HCT116 (cell line): ENCODE measurements around the gene GALNT18. TPM values are rescaled to one million over a fixed set of nuclear protein-coding genes. Genes with fewer than 3 reads are reported as not detected.

ENCODE experiments used
- ATAC-seq: fragments of 200-7000 bp; cut with Tn5 transposase; 2 replicates; pipeline ENCODE4 v1.9.1; 2020; ENCODE audit warnings: mild to moderate bottlenecking, moderate library complexity
- BruUV-seq: library from RNA; stranded (reverse); fragments of 400-500 nt; replicated peaks from 2 replicates; lab custom pipeline; 2021; lab: Mats Ljungman, UMichigan
- CTCF ChIA-PET: fragments of 300-600 bp; sonication (Branson Sonifier 250); formaldehyde crosslinking; loops from one replicate; lab custom pipeline; 2021; ENCODE audit warnings: antibody characterized with exemption; lab: Charles Lee
- POLR2A ChIA-PET: fragments of 300-600, 350-600 bp; sonication (Branson Sonifier 250); formaldehyde crosslinking; loops from one replicate; lab custom pipeline; 2021; ENCODE audit warnings: antibody characterized with exemption; lab: Charles Lee
- RAD21 ChIA-PET, 2 experiments: fragments of 300-600 bp; sonication (Branson Sonifier 250); formaldehyde crosslinking; loops; one replicate each; lab custom pipeline; 2023; ENCODE audit warnings: low total read pairs in 2 of 2; ENCODE audit not compliant: uncharacterized antibody in 2 of 2, unreplicated experiment in 2 of 2, low non-redundant PET in 1 of 2; lab: Charles Lee
- DNase-seq: peaks from one replicate; pipeline ENCODE4 v3.0.0-alpha.2; 2010; ENCODE audit warnings: low read depth, low spot score
- H2AFZ ChIP-seq: fragments of 200-600 bp; shearing (Covaris generic), sonication (generic); 2 replicates; pipeline ENCODE4 v1.6.1; 2017; ENCODE audit warnings: low read depth, mixed run types, mixed read lengths, antibody characterized with exemption, low read length; ENCODE audit not compliant: poor library complexity, severe bottlenecking
- H3K27ac ChIP-seq: 2 replicates; pipeline ENCODE4 v1.5.1; 2012; ENCODE audit warnings: low read depth, low read length
- H3K27me3 ChIP-seq: fragments of 200-600 bp; sonication (generic); 2 replicates; pipeline ENCODE4 v1.6.1; 2016; ENCODE audit warnings: mixed run types, low read length, mixed read lengths; ENCODE audit not compliant: insufficient read depth
- H3K36me3 ChIP-seq, 2 experiments: fragments of 200-500 bp in 1 of 2; fragments of 200-600 bp in 1 of 2; sonication (Bioruptor generic) in 1 of 2; sonication (generic) in 1 of 2; 2 replicates each; pipeline versions ENCODE4 v1.5.1 to v1.6.1; 2014 to 2016; ENCODE audit warnings: low read length in 2 of 2, inconsistent platforms in 1 of 2, mixed read lengths in 1 of 2, mixed run types in 1 of 2; ENCODE audit not compliant: insufficient read depth in 2 of 2, control insufficient read depth in 1 of 2
- H3K4me1 ChIP-seq, 2 experiments: fragments of 200-600 bp in 1 of 2; sonication (generic) in 1 of 2; 2 replicates each; pipeline versions ENCODE4 v1.5.1 to v1.6.1; 2012 to 2017; ENCODE audit warnings: low read length in 2 of 2, inconsistent platforms in 1 of 2, mild to moderate bottlenecking in 1 of 2, mixed read lengths in 1 of 2, mixed run types in 1 of 2, moderate library complexity in 1 of 2; ENCODE audit not compliant: insufficient read depth in 2 of 2, control insufficient read depth in 1 of 2
- H3K4me2 ChIP-seq: fragments of 200-600 bp; sonication (generic); 2 replicates; pipeline ENCODE4 v1.6.1; 2017; ENCODE audit warnings: mixed run types, low read length, mixed read lengths
- H3K4me3 ChIP-seq, 2 experiments: fragments of 200-600 bp in 1 of 2; sonication (generic) in 1 of 2; replicated peaks in 1 of 2; 2 replicates each; pipeline ENCODE4 v1.5.1; 2011 to 2016; ENCODE audit warnings: low read length in 2 of 2, control low read depth in 1 of 2, low read depth in 1 of 2, mild to moderate bottlenecking in 1 of 2, mixed read lengths in 1 of 2, mixed run types in 1 of 2
- H3K79me2 ChIP-seq: fragments of 200-600 bp; sonication (generic); 2 replicates; pipeline ENCODE4 v1.6.1; 2017; ENCODE audit warnings: mild to moderate bottlenecking, mixed run types, low read length, moderate library complexity, mixed read lengths; ENCODE audit not compliant: insufficient read depth
- H3K9ac ChIP-seq: fragments of 200-600 bp; sonication (generic); 2 replicates; pipeline ENCODE4 v1.6.1; 2016; ENCODE audit warnings: low read length, mixed read lengths
- H3K9me2 ChIP-seq: fragments of 200-600 bp; sonication (generic), shearing (Covaris generic); 2 replicates; pipeline ENCODE4 v1.6.1; 2017; ENCODE audit warnings: mixed run types, mild to moderate bottlenecking, moderate library complexity; ENCODE audit not compliant: insufficient read depth
- H3K9me3 ChIP-seq, 2 experiments: fragments of 200-500 bp in 1 of 2; fragments of 200-600 bp in 1 of 2; sonication (Bioruptor generic) in 1 of 2; sonication (generic) in 1 of 2; 2 replicates each; pipeline ENCODE4 v1.6.1; 2014 to 2017; ENCODE audit warnings: low read length in 2 of 2, mixed read lengths in 2 of 2, inconsistent platforms in 1 of 2, low read depth in 1 of 2, mild to moderate bottlenecking in 1 of 2, mixed run types in 1 of 2, moderate library complexity in 1 of 2; ENCODE audit not compliant: control insufficient read depth in 1 of 2, insufficient read depth in 1 of 2
- H4K20me1 ChIP-seq: fragments of 200-600 bp; sonication (generic), shearing (Covaris generic); 2 replicates; pipeline ENCODE4 v1.6.1; 2017; ENCODE audit warnings: mixed run types, mild to moderate bottlenecking, moderate library complexity; ENCODE audit not compliant: insufficient read depth
- ATF3 ChIP-seq: IDR thresholded peaks from 2 replicates; pipeline ENCODE4 v1.6.1; 2012
- CBX3 ChIP-seq: IDR thresholded peaks from 2 replicates; pipeline ENCODE4 v1.6.1; 2012; ENCODE audit warnings: low read depth
- ELF1 ChIP-seq: IDR thresholded peaks from 2 replicates; pipeline ENCODE4 v1.6.1; 2012; ENCODE audit warnings: low read depth, borderline replicate concordance
- EZH2phosphoT487 ChIP-seq: fragments of 200-600 bp; IDR thresholded peaks from 2 replicates; pipeline ENCODE4 v1.6.1; 2018; ENCODE audit warnings: antibody characterized with exemption, borderline replicate concordance
- FOSL1 ChIP-seq: IDR thresholded peaks from 2 replicates; pipeline ENCODE4 v1.6.1; 2012; ENCODE audit warnings: low read depth
- JUND ChIP-seq: IDR thresholded peaks from 2 replicates; pipeline ENCODE4 v1.6.1; 2012
- POLR2A ChIP-seq: IDR thresholded peaks from 2 replicates; pipeline ENCODE4 v1.7.0; 2011; ENCODE audit warnings: borderline replicate concordance; ENCODE audit not compliant: insufficient read depth, insufficient read length; ENCODE audit errors: extremely low read depth
- POLR2AphosphoS5 ChIP-seq: IDR thresholded peaks from 2 replicates; pipeline ENCODE4 v1.6.1; 2011; ENCODE audit warnings: mild to moderate bottlenecking, low read depth, low read length, moderate library complexity
- RAD21 ChIP-seq: IDR thresholded peaks from 2 replicates; pipeline ENCODE4 v1.6.1; 2012; ENCODE audit warnings: low read depth, mild to moderate bottlenecking
- SIN3A ChIP-seq: IDR thresholded peaks from 2 replicates; pipeline ENCODE4 v1.6.1; 2012; ENCODE audit warnings: low read depth
- TCF7L2 ChIP-seq: IDR thresholded peaks from 2 replicates; pipeline ENCODE4 v1.7.0; 2011; ENCODE audit warnings: borderline replicate concordance, inconsistent platforms; ENCODE audit not compliant: insufficient read depth, insufficient read length; ENCODE audit errors: extremely low read depth
- intact Hi-C: fragments of 100-400 bp; cut with micrococcal nuclease; formaldehyde crosslinking; loops from 2 replicates; pipeline ENCODE4 v1.10.0; 2022
- total RNA-seq: library from RNA; stranded (reverse); gene quantifications from one replicate; pipeline ENCODE4 v1.2.1, GENCODE V29; 2021; ENCODE audit not compliant: unreplicated experiment
- TF ChIP-seq, protein P1 (sequence below): IDR thresholded peaks from 2 replicates; pipeline ENCODE4 v1.6.1; 2011; ENCODE audit warnings: mild to moderate bottlenecking, low read length, moderate library complexity; ENCODE audit not compliant: insufficient replicate concordance; ENCODE audit errors: extremely low read depth
- TF ChIP-seq, protein P2 (sequence below): IDR thresholded peaks from 2 replicates; pipeline ENCODE4 v1.6.1; 2012; ENCODE audit warnings: low read depth

GALNT18 gene
- total RNA-seq, 1 experiment from 2014 or later, result 19.9 TPM

- intact Hi-C loops, result no loop called here
- H3K4me1 ChIP-seq, result no peaks in the 10 kb centered on the region
- RAD21 ChIA-PET, result no interaction called here
- CTCF ChIA-PET, result no interaction called here
- H3K9me2 ChIP-seq, result no peaks in the 10 kb centered on the region
- POLR2A ChIA-PET, result no interaction called here
- TF ChIP-seq RAD21 (no peak), ELF1 (no peak), FOSL1 (no peak), POLR2A (no peak), CBX3 (no peak), JUND (no peak), TCF7L2 (no peak), EZH2phosphoT487 (no peak), POLR2AphosphoS5 (no peak), SIN3A (no peak), ATF3 (no peak)
- TF ChIP-seq, protein P1, sequence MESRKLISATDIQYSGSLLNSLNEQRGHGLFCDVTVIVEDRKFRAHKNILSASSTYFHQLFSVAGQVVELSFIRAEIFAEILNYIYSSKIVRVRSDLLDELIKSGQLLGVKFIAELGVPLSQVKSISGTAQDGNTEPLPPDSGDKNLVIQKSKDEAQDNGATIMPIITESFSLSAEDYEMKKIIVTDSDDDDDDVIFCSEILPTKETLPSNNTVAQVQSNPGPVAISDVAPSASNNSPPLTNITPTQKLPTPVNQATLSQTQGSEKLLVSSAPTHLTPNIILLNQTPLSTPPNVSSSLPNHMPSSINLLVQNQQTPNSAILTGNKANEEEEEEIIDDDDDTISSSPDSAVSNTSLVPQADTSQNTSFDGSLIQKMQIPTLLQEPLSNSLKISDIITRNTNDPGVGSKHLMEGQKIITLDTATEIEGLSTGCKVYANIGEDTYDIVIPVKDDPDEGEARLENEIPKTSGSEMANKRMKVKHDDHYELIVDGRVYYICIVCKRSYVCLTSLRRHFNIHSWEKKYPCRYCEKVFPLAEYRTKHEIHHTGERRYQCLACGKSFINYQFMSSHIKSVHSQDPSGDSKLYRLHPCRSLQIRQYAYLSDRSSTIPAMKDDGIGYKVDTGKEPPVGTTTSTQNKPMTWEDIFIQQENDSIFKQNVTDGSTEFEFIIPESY, result no peak
- TF ChIP-seq, protein P2, sequence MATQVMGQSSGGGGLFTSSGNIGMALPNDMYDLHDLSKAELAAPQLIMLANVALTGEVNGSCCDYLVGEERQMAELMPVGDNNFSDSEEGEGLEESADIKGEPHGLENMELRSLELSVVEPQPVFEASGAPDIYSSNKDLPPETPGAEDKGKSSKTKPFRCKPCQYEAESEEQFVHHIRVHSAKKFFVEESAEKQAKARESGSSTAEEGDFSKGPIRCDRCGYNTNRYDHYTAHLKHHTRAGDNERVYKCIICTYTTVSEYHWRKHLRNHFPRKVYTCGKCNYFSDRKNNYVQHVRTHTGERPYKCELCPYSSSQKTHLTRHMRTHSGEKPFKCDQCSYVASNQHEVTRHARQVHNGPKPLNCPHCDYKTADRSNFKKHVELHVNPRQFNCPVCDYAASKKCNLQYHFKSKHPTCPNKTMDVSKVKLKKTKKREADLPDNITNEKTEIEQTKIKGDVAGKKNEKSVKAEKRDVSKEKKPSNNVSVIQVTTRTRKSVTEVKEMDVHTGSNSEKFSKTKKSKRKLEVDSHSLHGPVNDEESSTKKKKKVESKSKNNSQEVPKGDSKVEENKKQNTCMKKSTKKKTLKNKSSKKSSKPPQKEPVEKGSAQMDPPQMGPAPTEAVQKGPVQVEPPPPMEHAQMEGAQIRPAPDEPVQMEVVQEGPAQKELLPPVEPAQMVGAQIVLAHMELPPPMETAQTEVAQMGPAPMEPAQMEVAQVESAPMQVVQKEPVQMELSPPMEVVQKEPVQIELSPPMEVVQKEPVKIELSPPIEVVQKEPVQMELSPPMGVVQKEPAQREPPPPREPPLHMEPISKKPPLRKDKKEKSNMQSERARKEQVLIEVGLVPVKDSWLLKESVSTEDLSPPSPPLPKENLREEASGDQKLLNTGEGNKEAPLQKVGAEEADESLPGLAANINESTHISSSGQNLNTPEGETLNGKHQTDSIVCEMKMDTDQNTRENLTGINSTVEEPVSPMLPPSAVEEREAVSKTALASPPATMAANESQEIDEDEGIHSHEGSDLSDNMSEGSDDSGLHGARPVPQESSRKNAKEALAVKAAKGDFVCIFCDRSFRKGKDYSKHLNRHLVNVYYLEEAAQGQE, result no peak
- TF ChIP-seq, all 23 proteins: peak for 0
- no peak overlapping the region for H3K27ac ChIP-seq
- ATAC-seq, result no peak
- H3K4me3 ChIP-seq, result no peak overlapping the region
- H3K79me2 ChIP-seq, result no peaks in the 10 kb centered on the region
- no peak for DNase-seq
- 0 out of 4 replicates have a peak, but pooled peaks cover 0 to 10% of the 10 kb centered on the region in 2 experiments for H3K36me3 ChIP-seq
- H3K9me3 ChIP-seq, result no peaks in the 10 kb centered on the region
- no peak overlapping the region for H3K9ac ChIP-seq
- no peaks in the 10 kb centered on the region for H3K27me3 ChIP-seq
- no peaks in the 10 kb centered on the region for H4K20me1 ChIP-seq
- no peak overlapping the region for H2AFZ ChIP-seq
- BruUV-seq, result no TSS peak
- no peak overlapping the region for H3K4me2 ChIP-seq
Observed at GRCh38 chr11:11324090-11324489, 297.7 kb downstream of the GALNT18 start.
